ENCODE measurements around the gene CD200. TPM values are rescaled to one million over a fixed set of nuclear protein-coding genes. Genes with fewer than 3 reads are reported as not detected.

Gene CD200
- total and polyA plus RNA-seq, 2 of the 4 experiments (the other 2 are of a cell fraction) = 1.1 to 1.7 TPM

DNA sequence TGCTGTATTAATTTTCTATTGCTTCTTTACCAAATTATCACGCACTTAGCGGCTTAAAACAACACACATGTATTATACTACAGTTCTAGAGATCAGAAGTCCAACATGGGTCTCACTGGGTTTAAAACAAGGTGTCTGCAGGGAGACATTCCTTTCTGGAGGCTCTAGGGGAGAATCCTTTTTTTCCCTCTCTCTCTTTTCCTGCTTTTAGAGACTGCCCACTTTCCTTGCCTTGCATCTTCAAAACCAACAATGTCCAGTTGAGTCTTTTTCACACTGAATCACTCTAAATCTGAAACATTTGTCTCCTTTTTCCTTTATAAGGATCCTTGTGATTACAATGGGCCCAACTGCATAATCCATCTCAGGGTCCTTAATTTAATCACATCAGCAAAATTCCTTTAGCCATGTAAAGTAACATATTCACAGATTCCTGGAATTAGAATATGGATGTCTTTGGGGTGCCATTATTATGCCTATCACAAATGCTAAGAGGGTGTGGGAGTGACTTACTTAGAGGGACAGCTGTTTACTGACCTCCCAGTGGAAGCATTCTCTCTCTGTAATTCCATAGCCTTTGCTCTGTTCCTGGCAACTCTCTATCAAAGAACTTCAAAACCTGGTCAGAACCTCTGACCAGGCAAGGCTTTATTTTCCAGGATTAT lies 21.8 kb downstream of the CD200 start:
- Histone ChIP-seq H3K4me2 (ENCODE audit: low read depth, low read length) (no peak overlapping the region), H2BK15ac (ENCODE audit: low read depth, low read length) (no peak overlapping the region), H3K4me1 (ENCODE audit: control insufficient read depth, insufficient read depth, low read length) (peaks cover 3% of the 10 kb centered on the region; the same call in 1 of the 2 replicates), H4K91ac (ENCODE audit: insufficient read depth, low read depth, low read length) (no peak overlapping the region), H3K4me3 (ENCODE audit: insufficient read depth, low read depth, low read length) (no peak overlapping the region), H3K79me1 (ENCODE audit: low read depth in 1 of 2, low read length in 2 of 2) (no peaks in the 10 kb centered on the region), H2AK5ac (ENCODE audit: low read depth, low read length) (no peak overlapping the region), H3K14ac (replicated peaks; ENCODE audit: low read depth, low read length) (no peak overlapping the region), H2BK120ac (ENCODE audit: low read depth, low read length) (no peak overlapping the region), H3K9ac (ENCODE audit: low read depth, low read length) (no peak overlapping the region), H3K9me1 (ENCODE audit: insufficient read depth, low read length) (0 out of 2 replicates have a peak, but pooled peaks cover 2% of the 10 kb centered on the region), H3K4ac (ENCODE audit: low read depth, low read length) (no peak overlapping the region), H3K23ac (ENCODE audit: low read depth, low read length) (no peak overlapping the region), H3K36me3 (ENCODE audit: control insufficient read depth, insufficient read depth, low read length) (no peaks in the 10 kb centered on the region), H3K27me3 (ENCODE audit: control insufficient read depth, insufficient read depth, low read length) (no peaks in the 10 kb centered on the region; the same call in 1 of the 2 replicates), H2BK20ac (ENCODE audit: low read depth, low read length) (no peak overlapping the region), H2AK9ac (replicated peaks; ENCODE audit: low read depth, low read length, poor library complexity) (no peak overlapping the region), H2BK5ac (ENCODE audit: low read depth, low read length, poor library complexity, severe bottlenecking) (no peak overlapping the region), H4K8ac (ENCODE audit: low read depth in 2 of 2, low read length in 2 of 2) (no peak overlapping the region), H3K56ac (ENCODE audit: extremely low read depth, insufficient read depth, low read length) (no peak overlapping the region), H3K9me3 (ENCODE audit: control insufficient read depth, insufficient read depth, low read length) (no peaks in the 10 kb centered on the region), H4K20me1 (ENCODE audit: insufficient read depth, low read length) (no peaks in the 10 kb centered on the region), H3K27ac (ENCODE audit: insufficient read depth, low read length) (no peak overlapping the region), H4K5ac (ENCODE audit: low read depth, low read length) (no peak overlapping the region), H2AFZ (replicated peaks; ENCODE audit: low read length, poor library complexity) (no peak overlapping the region), H3K18ac (ENCODE audit: low read depth, low read length) (no peak overlapping the region)
- in situ Hi-C loops (cut with MboI; ENCODE audit: low sequenced_read_pairs) = no loop called here
- dilution Hi-C loops (cut with HindIII; ENCODE audit: low sequenced_read_pairs, unreplicated experiment) = no loop called here
- no peak for TF ChIP-seq RCOR1 (IDR thresholded peaks at IDR 0.05; ENCODE audit: insufficient replicate concordance, low read length)
- no peak for TF ChIP-seq POLR2A (IDR thresholded peaks at IDR 0.05; ENCODE audit: low read depth, low read length)
- TF ChIP-seq FOS (IDR thresholded peaks at IDR 0.05; ENCODE audit: low read depth, low read length) = no peak
- no peak for TF ChIP-seq SMC3 (IDR thresholded peaks at IDR 0.05; ENCODE audit: low read depth, low read length)
- TF ChIP-seq CEBPB (IDR thresholded peaks at IDR 0.05; ENCODE audit: low read depth, low read length) = no peak
- no peak for TF ChIP-seq MAFK (IDR thresholded peaks at IDR 0.05; ENCODE audit: low read depth, low read length)
- TF ChIP-seq CHD1 (IDR thresholded peaks at IDR 0.05; ENCODE audit: low read depth, low read length) = no peak
- TF ChIP-seq, protein P1, sequence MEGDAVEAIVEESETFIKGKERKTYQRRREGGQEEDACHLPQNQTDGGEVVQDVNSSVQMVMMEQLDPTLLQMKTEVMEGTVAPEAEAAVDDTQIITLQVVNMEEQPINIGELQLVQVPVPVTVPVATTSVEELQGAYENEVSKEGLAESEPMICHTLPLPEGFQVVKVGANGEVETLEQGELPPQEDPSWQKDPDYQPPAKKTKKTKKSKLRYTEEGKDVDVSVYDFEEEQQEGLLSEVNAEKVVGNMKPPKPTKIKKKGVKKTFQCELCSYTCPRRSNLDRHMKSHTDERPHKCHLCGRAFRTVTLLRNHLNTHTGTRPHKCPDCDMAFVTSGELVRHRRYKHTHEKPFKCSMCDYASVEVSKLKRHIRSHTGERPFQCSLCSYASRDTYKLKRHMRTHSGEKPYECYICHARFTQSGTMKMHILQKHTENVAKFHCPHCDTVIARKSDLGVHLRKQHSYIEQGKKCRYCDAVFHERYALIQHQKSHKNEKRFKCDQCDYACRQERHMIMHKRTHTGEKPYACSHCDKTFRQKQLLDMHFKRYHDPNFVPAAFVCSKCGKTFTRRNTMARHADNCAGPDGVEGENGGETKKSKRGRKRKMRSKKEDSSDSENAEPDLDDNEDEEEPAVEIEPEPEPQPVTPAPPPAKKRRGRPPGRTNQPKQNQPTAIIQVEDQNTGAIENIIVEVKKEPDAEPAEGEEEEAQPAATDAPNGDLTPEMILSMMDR (conservative IDR thresholded peaks at IDR 0.05; ENCODE audit: low read depth, low read length) = no peak
- no peak for TF ChIP-seq RAD21 (IDR thresholded peaks at IDR 0.05; ENCODE audit: low read length)
- TF ChIP-seq, protein P2, sequence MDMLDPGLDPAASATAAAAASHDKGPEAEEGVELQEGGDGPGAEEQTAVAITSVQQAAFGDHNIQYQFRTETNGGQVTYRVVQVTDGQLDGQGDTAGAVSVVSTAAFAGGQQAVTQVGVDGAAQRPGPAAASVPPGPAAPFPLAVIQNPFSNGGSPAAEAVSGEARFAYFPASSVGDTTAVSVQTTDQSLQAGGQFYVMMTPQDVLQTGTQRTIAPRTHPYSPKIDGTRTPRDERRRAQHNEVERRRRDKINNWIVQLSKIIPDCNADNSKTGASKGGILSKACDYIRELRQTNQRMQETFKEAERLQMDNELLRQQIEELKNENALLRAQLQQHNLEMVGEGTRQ (IDR thresholded peaks at IDR 0.05; ENCODE audit: low read depth, low read length) = no peak
- TF ChIP-seq NFE2L2 (IDR thresholded peaks at IDR 0.05; ENCODE audit: low read depth, low read length) = no peak
- no peak for TF ChIP-seq BHLHE40 (IDR thresholded peaks at IDR 0.05; ENCODE audit: low read depth, low read length)
- no peak for TF ChIP-seq RFX5 (IDR thresholded peaks at IDR 0.05; ENCODE audit: low read depth, low read length)
- TF ChIP-seq MXI1 (IDR thresholded peaks at IDR 0.05; ENCODE audit: borderline replicate concordance, low read depth, low read length) = no peak
- TF ChIP-seq, protein P3, sequence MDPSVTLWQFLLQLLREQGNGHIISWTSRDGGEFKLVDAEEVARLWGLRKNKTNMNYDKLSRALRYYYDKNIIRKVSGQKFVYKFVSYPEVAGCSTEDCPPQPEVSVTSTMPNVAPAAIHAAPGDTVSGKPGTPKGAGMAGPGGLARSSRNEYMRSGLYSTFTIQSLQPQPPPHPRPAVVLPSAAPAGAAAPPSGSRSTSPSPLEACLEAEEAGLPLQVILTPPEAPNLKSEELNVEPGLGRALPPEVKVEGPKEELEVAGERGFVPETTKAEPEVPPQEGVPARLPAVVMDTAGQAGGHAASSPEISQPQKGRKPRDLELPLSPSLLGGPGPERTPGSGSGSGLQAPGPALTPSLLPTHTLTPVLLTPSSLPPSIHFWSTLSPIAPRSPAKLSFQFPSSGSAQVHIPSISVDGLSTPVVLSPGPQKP (IDR thresholded peaks at IDR 0.05; ENCODE audit: borderline replicate concordance, low read depth, low read length) = no peak
- TF ChIP-seq MAZ (IDR thresholded peaks at IDR 0.05; ENCODE audit: borderline replicate concordance, low read depth, low read length) = no peak
- intact Hi-C loops (cut with micrococcal nuclease) = no loop called here
- no TSS peak for BruUV-seq (replicated peaks)
- no CpG with 5 or more reads among the region's 2 CpGs for WGBS, 2 experiments (ENCODE audit: extremely low coverage in 2 of 2, insufficient read length in 1 of 2)
- ChIA-PET CTCF (no interaction called here), POLR2A (ENCODE audit: unreplicated experiment) (no interaction called here)
- ATAC-seq (ENCODE audit: low read depth) (no peak), DNase-seq (no peak)

All from IMR-90 (cell line).